GM19452 (cell line): ENCODE measurements around the gene RIN3.
A peak's percentile ranks its signal among the peaks of the same experiment; 100 is the strongest.

Experiments used
- ATAC-seq: cut with Tn5 transposase; IDR thresholded peaks from one replicate; pipeline ENCODE4 v1.9.1; 2021; ENCODE audit not compliant: unreplicated experiment

Gene RIN3

GRCh38 chr14:92597906-92598905 is 84.6 kb downstream of the RIN3 start:
- no peak for ATAC-seq

GRCh38 chr14:92599811-92600210 is 86.2 kb downstream of the RIN3 start:
- no peak for ATAC-seq

- ATAC-seq: no peak
Observed at GRCh38 chr14:92600318-92601053, 86.9 kb downstream of the RIN3 start.

- no peak for ATAC-seq
Observed at GRCh38 chr14:92601131-92601710, 87.6 kb downstream of the RIN3 start.

GRCh38 chr14:92601757-92602417 is 88.3 kb downstream of the RIN3 start:
- no peak for ATAC-seq

- ATAC-seq: no peak
Observed at GRCh38 chr14:92603309-92604242, 90.0 kb downstream of the RIN3 start.

GRCh38 chr14:92605274-92605940 is 91.8 kb downstream of the RIN3 start:
- ATAC-seq: no peak

- ATAC-seq: no peak
Observed at GRCh38 chr14:92607251-92607650, 93.7 kb downstream of the RIN3 start.

GRCh38 chr14:92607702-92608429 is 94.3 kb downstream of the RIN3 start:
- no peak for ATAC-seq

GRCh38 chr14:92609955-92610354 is 96.4 kb downstream of the RIN3 start:
- no peak for ATAC-seq

- no peak for ATAC-seq
Observed at GRCh38 chr14:92610849-92611271, 97.3 kb downstream of the RIN3 start.

GRCh38 chr14:92613008-92613658 is 99.6 kb downstream of the RIN3 start:
- ATAC-seq: no peak

GRCh38 chr14:92613681-92614260 is 100.2 kb downstream of the RIN3 start:
- ATAC-seq: no peak

- peak; percentile 93 for ATAC-seq
Observed at GRCh38 chr14:92615451-92615850, 101.9 kb downstream of the RIN3 start.

- no peak for ATAC-seq
Observed at GRCh38 chr14:92616178-92616577, 102.6 kb downstream of the RIN3 start.

- ATAC-seq: no peak
Observed at GRCh38 chr14:92617581-92617980, 104.0 kb downstream of the RIN3 start.

- no peak for ATAC-seq
Observed at GRCh38 chr14:92619671-92620456, 106.3 kb downstream of the RIN3 start.
